Measurements from ENCODE around the gene ALDH4A1. TPM values are rescaled to one million over a fixed set of nuclear protein-coding genes. Genes with fewer than 3 reads are reported as not detected.
A peak's percentile ranks its signal among the peaks of the same experiment; 100 is the strongest.

The ALDH4A1 gene
- polyA plus RNA-seq, 1 donor, result 16.1 TPM

GRCh38 chr1:18922319-18922726 is 20.0 kb upstream of the ALDH4A1 start:
- DNase-seq, result peak; percentile 97

- no peak for DNase-seq
Observed at GRCh38 chr1:18921516-18922251, 19.3 kb upstream of the ALDH4A1 start.

DNA sequence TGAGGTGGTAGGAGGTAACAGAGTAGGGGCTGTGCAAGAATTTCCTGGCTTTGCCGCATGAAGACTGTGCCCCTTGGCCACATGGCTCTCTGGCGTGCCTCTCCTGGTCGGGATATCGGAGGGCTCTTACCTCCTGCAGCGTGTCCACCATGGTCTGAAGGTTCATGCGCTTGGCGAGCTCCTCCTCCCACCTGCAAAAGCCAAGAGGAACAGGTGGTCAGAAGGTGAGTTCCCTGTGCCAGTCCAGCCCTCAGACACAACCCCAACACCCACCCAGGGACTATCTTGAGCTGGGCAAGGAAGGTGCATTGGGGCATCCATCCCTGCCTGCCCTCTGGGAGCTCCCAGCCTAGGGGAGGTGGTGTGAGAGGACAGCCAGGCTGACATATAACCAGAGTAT is 18.6 kb upstream of the ALDH4A1 start:
- DNase-seq, result no peak

GRCh38 chr1:18919956-18920355 is 17.6 kb upstream of the ALDH4A1 start:
- DNase-seq, result no peak

DNA sequence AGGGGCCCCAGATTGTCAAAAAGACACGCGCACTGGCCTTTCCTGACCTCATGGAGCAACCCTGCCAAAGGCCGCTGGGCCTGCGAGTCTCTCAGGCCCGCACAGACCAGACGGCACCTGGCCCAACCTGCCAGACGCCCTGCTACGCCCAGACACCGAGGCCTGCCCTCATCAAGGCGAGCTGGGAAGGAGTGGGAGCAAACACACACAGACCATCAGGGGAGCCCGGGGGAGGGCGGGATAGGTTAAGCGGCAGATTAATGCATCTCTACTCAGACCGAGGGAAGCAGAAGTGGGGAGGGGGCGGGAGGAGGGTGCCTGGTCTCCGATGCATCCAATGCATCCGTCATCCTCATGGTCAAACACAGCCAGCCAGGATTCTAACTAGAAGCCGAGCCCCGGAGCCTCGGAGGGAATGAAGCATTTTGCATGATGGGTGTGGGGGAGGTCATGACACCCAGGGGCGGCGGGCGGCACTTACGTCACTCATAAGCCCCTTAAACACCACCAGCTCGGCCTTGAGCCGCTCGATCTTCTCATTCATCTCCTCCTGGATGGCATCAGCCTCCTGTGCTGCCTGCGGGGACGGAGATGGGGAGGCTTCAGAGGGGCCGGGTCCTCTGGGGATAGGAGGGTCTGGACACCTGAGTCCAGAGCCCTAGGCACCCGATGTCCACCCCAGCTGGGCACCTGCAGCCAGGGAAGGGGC is 17.0 kb upstream of the ALDH4A1 start:
- no peak for DNase-seq

GRCh38 chr1:18918417-18918816 is 16.1 kb upstream of the ALDH4A1 start:
- DNase-seq, result no peak

DNA sequence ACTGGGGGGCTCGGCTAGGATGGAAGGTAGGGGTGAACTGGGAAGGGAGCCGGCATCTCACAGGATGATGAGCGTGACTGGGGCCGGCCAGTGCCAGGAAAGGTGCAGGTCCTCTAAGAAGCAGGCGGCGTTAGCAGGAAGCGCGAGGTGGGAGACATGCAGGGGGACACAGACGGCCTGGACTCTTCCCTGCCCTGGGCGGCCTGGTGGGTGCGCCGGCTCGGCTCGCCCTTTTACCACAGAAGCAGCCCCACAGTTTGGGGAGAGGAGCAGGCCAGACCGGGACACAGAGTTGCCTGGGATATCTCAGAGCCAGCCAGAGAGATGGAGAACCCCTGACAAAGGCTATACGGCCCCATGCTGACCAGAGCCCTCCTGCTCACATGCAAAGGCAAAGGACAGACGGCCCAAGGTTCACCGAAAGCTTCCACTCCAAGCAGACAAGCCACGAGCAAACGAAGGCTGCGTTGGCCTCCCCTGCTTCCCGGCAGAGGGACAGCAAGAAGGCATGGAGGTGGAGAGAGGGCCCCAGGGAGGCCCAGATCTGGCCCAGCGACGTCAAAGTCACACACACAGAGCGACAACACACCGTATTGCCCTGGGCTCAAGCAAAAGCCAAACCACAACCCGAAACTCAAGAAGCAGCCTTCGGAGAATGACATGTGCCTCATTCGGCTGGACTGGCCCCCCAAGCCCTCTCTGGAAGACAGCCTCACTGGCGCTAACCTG is 14.9 kb upstream of the ALDH4A1 start:
- DNase-seq, result no peak

DNA sequence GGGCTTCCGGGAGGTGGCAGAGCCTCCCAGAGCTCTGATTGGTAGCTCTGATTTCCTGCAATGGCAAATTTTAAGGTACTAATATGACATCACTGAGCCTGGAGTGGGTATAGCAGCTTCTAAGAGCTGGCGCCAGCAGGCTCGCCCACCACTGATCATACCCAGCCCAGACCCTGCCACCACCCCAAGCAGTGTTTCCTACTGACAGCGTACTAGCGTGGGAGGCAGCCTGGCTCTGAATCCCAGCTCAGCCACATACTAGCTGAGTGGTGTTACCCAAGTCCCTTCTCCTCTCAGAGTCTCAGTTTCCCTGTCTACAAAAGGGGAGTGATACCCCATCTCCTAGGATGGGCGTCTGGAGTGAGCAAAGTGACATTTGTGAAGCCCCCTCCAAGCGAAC is 13.0 kb upstream of the ALDH4A1 start:
- DNase-seq, result no peak

DNA sequence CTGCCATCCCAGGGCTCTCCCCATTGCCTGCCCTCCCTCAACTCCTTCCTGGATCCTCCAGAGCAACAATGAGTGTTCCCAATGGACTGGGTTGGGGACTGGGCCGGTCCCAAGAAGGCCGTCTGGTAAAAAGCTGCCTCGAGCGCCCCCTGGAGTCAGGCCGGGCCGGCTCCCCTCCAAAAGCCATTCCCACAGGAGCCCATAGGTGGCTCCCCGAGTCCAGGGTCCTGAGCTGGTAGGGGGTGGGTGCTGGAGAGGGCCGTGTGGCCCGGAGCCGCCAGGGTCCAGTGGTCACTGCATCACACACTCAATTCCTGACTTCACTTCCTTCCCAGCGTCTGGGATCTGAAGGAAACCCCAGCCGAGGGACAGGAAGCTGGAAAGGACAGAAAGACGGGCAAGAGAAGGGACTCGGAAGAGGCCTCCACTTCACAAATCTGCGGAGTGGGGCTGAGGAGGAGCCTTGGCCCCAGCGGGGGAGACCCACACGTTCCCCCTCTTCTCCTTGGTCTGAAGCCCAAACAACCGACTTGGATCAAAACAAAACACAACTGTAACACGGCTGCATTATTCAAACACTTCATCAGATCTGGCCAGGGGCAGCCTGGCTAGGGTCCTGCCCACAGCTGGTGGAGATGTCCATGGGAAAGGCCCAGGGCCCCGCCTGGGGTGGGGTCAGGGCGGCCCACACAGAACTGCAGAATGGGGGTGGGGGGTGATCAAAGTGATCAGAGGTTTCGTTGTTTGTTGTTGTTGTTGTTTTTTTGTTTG is 10.9 kb upstream of the ALDH4A1 start:
- DNase-seq, result peak; percentile 49

DNA sequence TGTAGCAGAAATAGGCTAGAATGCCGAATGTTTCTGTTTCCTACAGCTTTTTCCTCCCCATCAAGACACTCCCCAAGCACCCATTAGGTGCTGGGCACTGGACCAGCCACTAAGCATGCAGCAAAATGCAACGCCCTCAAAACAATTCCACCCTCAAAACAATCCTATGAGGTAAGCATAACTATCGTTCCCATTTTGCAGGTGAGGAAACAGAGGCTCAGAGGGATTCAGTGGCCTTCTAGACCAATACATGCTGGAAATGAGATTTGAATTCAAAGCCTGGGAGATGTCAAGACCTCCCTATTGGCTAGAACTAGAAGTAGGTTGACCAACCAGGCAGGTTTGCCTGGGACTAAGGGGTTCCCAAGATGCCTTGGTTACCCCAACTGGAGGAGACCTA is 10.2 kb upstream of the ALDH4A1 start:
- DNase-seq, result no peak

DNA sequence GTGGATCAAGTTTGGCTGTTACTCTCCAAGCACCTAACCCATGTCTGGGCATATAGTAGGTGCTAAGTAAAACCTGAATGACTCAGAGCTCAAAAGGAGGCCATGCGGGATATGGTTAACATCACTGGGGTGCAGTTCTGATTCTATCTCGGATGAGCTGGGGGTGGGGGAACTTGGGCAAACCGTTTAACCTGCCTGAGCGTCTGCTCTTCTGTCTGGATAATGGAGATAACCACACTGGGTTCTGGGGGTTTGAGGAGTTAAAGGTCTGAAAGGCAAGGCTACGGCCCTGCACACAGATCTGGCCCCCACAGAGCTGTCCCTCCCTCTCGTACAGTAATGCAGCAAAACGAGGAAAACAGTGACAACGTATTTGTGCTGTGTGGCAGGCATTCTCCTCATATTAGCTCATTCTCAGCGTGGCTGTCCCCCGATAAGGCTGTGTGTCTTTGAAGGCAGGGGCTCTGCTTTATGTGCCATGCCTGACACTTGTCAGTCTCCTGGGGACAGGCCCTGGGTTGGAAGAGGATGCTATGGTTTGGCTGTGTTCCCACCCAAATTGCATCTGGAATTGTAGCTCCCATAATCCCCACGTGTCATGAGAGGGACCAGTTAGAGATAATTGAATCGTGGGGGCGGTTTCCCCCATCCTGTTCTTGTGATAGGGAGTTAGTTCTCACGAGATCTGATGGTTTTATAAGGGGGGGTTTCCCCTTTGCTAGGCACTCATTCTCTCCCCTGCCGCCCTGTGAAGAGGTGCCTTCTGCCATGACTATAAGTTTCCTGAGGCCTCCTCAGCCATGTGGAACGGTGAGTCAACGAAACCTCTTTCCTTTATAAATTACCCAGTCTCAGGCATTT is 6.8 kb upstream of the ALDH4A1 start:
- no peak for DNase-seq

GRCh38 chr1:18907917-18908845 is 5.8 kb upstream of the ALDH4A1 start:
- DNase-seq, result no peak

DNA sequence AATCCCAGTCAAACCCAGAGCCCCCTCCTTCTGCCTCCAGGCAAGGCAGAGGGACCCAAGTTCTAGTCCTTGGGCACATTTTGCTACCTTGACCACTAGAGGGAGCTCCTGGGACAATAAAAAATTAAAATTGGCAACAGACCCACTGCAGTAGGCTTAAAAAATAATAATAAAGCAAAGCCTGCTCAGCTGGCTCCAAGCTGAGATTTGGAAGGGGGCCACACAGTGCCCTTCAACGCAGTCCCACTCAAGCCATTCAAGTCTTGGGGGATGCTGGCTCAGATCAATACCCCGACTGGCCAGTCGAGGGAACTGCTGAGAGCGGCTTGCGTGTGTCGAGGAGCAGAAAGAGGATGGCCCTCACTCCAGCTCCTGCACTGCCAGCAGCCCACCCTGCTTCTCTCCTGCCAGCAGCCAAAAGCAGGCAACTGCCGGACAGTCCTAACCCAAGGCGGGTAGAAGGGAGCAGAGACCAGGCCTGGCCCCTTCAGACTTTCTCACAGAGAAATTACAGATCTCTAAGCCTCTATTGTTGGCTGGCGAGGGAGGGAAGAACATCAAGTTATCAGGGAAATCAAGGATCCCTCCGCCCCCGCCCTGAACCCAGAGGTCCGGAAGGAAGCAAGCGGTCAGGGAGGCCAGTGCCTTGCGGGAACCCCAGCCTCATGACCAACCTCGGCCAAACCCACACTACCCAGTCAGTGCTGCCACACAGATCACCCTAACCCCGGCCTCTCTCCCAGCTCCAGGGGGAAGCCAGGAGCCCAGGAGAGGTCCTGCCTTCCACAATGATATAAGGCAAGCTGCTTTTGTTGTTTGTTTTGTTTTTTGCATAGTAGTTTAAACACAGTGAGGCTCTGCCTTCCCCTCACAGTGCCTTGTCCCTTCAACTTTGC is 4.9 kb upstream of the ALDH4A1 start:
- peak; percentile 72 for DNase-seq

- no peak for DNase-seq
Observed at GRCh38 chr1:18903291-18903756, 969 bp upstream of the ALDH4A1 start.

- no peak for DNase-seq
Observed at GRCh38 chr1:18901952-18902522, 318 bp downstream of the ALDH4A1 start.

- DNase-seq, result no peak
Observed at GRCh38 chr1:18901147-18901951, 1.0 kb downstream of the ALDH4A1 start.

DNA sequence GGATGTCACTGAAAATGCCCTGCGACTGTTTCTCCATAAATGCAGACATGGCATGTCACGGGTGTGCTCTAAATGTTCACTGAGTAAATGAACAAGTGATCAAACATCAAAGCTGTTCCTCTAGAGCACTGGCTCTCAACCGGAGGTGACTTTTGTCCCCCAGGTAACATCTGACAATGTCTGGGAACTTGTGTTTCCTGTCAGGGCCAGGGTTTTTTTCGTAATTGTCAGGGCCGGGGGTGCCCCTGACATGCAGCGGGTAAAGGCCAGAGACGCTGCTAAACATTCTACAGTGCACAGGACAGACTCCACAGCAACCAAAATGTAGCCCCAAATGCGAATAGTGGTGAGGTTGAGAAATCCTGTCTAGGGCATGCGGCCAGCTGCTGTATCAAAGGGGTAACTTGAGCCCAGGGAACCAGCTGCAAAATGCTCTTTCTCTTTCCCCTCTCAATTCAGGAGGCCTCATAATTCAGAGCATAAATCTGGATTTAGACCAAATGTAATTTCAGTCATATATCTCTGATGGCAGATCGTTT is 2.0 kb downstream of the ALDH4A1 start:
- no peak for DNase-seq
